Stimulated activated naive CD4-positive, alpha-beta T cell treated with Interleukin-2 at 50 U/mL for 16 hours (primary cell): ENCODE results near the gene PITPNC1.

Experiments
- DNase-seq: peaks from one replicate; lab custom pipeline; 2025; lab: John Stamatoyannopoulos, UW

PITPNC1 gene

DNA sequence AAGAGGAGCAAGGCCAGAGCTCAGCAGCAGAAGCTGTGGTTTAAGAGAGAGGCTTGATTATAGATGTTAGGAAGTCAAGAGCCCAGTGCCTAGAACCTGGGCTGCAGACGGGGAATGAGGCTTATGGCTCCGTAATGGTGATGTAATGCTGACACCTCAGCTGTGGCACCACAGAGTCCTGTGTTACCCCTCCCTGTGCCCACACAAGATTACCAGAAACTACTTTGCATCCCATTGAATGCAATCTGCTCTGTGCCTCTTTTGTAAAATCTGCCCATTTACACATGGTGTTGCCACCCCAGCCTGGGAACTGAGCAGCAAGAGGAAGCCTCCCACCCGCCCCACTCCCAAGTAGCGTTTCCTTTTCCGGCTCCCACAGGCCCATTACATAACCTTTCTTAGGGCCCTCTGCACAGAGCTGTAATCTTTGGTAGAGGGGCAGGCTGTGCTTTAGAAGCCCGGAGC lies 57.0 kb downstream of the PITPNC1 start:
- peak; percentile 35 for DNase-seq

DNA sequence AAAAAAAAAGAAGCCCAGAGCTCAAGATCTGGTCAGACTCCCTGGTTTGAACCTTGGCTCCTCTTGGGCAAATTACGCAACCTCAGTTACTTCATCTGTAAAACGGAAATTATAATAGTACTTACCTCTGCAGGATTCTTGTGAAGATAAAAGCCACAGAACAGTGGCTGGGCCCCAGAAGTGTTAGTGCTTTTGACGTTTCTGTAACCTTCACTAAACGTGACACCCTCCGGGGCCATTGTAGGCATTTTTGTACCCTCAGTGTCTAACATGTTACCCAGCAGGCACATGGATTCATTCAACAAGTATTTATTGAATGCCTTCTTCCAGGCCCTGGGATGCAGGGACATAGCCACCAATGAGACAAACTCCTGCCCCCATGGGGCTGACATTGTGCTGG lies 58.0 kb downstream of the PITPNC1 start:
- peak; percentile 45 for DNase-seq

DNA sequence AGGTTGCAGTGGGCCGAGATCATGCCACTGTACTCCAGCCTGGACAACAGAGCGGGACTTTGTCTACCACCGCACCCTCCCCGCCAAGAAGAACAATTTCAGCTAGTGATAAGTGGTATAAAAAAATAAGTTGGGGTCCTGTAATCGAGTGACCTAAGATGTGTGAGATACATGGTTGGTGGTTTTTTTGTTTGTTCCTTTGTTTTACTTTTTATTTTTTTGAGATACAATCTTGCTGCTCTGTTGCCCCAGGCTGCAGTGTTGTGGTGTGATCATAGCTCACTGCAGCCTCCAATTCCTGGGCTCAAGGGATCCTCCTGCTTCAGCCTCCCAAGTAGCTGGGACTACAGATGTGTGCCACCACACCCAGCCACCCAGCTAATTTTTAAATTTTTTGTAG lies 58.7 kb downstream of the PITPNC1 start:
- DNase-seq: no peak

DNA sequence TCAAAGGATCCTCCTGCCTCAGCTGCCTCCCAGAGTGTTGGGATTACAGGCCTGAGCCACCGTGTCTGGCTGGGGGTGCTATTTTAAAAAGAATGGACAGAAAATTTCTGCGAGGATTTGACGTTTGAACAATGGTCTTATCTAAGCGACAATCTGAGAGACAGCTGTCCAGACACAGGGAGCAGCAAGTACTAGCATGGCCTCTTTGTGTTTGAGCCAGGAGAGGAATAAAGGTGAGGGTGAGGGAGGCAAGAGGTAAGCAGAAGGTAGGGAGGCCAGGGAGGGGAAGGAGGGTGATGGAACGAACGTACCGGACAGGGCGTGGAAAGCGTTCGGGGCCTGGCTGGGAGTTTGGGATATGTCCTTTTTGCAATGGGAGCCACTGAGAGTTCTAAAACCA lies 59.2 kb downstream of the PITPNC1 start:
- no peak for DNase-seq

DNA sequence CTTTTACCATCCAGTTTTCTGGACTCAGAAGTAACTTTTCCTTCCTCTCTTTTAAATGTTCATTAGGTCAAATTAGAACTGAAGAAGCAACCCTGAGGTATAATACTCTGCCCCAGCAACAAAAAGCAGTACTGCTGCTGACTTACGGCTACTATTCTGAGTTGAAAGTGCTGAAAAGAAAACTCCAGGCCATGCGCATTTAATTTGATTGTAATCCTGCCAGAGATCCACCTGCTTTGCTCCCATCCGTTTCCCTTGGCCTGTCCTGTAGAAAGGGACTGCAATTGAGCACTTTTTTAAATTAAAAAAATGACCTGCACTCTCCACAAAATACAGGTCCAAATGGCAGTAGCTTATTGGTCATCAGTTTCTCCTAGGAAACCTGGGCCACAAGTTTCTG lies 61.6 kb downstream of the PITPNC1 start:
- no peak for DNase-seq

DNA sequence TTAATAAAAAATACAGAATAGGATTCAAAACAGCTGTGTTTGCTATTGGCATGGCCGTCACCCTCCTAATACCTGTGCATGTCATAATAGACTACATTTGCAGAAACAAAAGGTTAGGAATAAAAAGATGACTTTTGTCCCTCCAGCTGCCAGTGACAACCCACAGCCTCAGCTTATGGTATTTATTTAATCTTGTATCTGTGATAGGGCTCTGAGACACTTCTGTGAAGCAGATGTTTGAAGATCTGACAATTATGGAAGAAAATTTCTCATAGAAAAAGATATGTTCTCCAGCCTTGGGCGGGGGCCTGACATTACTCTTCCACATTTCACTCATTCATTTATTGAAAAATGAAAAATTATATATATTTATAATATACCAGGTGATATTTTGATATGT lies 62.2 kb downstream of the PITPNC1 start:
- DNase-seq: no peak

DNA sequence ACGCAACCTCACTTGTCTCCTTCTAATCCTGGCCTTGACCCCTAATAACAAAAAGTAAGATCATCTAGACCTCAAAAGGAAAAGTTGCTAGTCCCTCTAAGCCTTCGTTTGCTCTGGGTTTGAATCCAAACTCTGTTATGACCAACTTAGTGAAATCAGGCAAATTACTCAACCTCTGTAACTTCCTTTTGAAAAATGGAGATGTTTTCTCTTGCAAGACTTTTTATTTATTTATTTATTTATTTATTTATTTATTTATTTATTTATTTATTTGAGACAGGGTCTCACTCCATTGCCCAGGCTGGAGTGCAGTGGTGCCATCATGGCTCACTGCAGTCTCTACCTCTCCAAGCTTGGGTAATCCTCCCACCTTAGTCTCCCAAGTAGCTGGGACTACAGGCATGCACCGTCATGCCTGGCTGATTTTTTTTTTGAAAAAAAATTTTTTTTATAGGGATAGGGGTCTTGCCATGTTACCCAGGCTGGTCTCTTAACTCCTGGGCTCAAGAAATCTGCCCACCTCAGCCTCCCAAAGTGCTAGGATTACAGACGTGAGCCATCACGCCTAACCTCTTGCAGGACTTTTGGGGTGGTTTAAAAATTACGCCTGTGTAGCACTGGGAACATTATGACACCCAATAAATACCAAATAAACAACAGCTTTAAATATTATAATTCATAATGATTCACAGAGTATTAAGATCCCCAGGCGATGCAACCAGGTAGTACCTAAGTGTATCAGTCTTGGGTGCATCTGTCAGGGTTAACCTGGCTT lies 63.4 kb downstream of the PITPNC1 start:
- DNase-seq: no peak

DNA sequence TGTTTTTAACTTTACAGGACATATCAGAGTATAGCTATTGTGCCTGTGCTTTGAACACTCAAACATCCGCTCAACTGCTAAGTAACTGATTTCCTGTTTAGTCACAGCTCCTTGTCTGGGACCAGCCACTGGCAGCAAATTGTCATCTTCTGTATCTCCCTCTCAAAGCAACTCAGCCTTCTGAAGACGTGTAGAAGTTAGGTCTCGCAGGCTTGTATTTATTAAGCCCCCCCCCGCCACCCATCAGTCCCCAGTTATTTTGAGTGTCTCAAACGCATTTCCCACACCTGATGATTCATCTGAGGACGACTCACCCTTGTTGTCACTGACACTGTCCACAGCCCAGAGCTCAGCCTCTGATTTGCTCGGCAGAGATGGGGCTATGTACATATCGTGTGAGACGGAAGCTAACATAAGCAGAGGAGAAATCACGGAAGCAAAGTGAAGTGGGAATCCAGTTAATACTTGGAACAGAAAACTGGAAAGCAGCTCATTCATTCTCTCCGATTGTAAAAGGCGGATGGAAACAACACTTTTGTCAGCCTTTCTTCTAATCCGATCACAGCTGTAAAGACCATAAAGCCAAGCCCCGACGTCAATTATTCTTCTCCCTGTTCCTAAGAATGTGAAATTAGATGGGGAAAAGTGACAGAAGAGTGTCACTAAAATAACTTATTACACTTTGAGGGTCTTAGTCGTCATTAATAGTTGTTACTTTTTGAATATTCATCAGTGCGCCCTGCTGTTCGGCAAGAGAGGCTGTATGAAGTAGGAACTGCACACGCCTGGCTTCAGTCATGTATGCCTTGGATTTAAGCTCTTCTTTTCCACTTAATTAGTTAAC lies 64.2 kb downstream of the PITPNC1 start:
- peak; percentile 76 for DNase-seq

DNA sequence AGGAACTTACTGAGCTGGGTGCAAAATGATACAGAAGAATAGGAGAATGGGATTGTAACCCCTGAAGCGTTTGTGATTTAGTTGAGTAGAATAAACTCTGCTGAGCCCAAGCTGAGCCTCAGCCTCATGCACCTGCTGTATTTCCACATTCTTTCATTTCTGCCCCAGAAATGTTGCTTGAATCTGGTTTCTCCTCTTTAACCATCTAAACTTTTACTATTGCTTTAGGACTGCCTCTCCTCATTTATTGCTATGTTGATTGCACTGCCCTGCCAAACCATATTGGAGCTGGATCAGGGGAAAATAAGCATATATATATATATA lies 64.8 kb downstream of the PITPNC1 start:
- no peak for DNase-seq

DNA sequence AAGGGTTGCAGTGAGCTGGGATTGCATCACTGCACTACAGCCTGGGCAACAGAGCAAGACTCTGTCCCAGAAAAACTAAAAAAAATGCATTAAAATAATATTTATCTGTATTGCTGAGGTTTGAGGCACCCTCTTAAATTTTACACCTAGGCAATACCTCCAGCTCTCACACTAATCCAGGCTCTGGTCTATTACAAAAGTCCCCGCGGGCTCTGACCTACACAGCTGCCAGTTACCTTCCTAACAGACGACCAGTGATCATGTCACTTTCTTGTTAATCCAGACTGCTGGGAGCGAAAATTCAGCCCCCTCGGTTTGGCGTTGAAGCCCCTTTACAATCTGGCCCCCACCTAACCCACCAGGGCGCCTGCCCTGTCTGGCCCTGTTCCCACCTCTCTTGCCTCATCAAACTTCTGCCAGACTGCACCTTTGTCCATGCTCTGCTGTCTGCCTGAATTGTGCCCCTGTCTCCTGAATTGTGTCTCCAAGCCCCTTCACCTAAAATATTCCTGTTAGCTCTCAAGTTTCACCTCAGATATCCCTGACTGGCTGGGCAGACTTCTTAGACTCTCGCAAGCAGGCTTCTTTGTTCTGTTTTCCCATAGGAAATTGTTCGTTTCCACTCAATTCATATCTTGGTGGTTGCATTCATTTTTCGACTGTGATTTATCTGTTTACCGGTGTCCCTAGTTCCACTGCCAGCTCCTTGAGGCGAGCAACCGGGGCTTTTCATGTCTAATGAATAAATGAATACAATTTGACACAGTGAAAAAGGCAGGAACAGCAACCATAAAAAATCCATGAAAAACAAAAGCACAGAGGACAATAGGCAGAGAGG lies 65.9 kb downstream of the PITPNC1 start:
- no peak for DNase-seq

DNA sequence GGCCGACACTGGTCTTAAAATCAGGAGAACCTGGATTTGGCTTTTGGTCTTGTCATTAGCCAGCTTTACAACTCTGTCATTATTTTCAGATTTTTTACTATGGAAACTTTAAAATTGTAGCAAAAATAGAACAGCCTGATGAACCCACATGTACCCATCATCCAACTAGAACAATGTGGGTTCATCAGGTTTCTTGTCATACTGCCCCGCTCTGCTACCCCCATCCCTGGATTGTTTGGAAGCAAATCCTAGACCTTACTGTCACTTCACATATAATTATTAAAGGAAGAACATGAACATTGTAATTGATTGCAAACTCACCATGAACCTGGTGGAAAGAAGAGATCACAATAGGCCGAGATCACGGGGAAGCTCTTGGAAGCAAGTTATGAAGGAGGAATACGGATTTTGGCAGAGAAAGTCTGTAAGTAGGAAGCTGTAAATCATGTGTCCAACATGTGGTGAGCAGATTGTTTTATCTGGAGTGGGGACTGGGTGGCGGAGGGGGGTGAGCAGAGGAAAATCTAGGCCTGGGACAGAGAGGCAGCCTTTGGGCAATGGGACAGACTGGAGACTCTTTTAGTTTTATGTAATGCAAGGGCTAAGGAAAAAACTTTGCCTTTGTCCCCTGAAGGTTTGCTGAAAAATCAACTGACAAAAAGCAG lies 67.0 kb downstream of the PITPNC1 start:
- no peak for DNase-seq

DNA sequence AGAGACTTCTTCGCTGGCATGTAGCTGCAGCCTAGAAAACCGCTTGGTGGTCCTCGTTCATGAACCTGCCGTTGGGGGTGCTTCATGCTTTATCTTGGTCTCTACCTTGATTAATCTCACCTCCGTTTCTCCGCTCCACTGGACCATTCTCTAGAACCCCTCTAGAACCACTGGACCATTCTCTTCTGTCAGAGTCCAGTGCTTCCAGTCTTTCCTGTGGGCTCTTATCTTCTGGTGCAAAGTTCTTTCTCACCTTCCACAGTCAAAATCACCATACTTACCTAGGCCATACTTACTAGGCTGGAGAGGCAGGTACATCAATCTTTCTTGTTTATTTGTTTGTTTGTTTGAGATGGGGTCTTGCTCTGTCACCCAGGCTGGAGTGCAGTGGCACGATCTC lies 71.4 kb downstream of the PITPNC1 start:
- no peak for DNase-seq

DNA sequence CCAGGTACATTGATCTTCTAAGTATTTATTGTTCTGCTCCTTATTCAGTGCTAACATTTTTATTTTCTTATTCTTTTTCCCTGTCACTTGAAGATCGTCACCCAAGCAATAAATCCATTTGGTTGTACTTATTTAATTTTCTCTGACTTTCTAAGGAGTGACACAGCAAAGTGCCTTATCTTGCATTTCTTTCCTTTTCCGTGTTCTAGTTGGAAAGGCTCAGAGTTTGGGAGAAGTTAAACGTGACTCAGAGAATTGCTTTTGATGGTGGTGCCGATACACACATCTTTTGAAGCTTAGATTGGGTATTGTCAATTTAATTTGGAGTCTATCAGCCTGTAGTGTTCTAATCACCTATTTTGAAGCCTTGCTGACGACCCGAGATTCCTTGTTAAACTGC lies 72.0 kb downstream of the PITPNC1 start:
- DNase-seq: no peak

DNA sequence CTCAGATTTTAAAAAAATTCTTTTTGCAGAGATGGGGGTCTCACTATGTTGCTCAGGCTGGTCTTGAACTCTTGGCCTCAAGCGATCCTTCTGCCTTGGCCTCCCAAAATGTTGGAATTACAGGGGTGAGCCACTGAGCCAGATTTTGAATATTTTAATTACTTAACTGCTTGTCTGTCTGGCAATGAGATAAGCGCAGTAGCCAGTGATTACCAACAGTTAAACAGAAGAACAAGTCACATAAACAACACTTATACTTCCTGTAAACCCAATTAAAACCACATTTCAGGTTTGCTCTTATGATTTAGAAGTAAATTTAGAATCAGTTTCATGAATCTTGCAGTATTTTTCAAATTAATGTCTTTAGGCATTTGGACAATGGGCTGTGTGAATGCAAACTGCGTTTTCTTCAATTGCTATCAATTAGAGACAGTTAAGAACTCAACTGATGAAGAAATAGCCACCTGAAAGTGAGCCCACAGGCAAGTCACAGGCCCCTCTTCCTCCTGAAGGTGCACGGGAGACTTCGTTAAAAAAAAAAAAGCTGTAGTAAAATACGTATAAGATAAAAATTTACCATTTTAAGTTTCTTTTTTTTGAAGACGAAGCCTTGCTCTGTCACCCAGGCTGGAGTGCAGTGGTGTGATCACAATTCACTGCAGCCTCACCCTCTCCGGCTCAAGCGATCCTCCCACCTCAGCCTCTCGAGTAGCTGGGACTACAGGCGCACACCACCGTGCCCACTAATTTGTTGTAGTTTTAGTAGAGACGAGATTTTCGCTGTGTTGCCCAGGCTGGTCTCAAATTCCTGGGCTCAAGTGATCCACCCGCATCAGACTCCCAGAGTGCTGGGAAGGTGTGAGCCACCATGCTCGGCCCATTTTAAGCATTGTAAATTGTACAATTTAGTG lies 73.0 kb downstream of the PITPNC1 start:
- DNase-seq: no peak

DNA sequence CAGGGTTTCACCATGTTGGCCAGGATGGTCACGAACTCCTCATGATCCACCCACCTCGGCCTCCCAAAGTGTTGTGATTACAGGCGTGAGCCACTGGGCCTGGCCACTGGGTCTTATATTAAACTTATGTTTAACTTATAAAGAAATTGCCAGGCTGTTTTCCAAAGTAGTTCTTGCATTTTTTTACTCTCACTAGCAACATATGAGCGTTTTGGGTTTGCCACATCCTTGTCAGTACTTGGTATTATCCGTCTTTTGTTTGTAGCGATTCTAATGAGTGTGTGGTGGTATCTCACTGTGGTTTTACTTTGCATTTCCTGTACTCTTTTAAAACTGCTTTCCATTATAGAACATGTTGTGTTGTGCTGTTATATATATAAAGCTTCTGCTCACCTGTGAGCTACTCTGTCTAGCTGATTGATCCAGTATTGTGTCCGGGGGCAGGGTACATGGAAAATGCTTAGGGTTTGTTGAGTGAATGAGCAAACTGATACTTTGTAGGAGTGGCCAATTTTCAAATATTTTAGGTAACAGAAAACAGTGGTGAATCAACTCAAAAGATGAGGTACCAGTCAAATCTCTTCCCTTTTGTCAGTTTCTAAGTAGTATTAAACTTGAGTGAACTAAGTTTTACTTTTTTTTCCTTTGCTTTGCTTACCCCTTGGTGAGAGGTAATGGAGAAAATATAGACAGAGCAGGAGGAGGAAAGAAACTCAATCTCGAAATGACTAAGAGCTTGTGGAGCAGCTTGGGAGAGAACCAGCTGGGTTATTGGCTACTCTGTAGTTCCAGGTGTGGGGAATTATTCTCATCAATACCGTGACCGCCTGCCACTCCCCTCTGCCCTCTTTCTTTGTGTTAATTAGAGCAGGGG lies 75.8 kb downstream of the PITPNC1 start:
- peak; percentile 23 for DNase-seq

DNA sequence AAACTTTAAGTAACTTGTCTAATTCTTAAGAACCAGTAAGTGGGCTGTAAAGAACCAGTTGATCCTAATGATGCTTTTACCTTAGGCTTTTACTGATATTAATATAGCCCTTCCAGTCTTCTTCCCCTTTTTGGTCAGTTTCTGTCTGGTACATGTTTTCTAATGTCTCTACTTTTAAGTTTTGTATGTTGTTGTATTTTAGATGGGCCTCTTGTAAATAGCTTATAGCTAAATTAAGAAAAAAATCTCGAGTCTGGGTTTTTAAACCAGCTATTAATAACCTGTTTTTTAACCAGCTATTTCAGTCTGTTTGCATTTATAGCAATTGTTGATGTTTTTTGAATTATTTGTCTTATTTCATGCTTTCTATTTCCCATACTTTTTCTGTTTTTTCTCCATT lies 79.0 kb downstream of the PITPNC1 start:
- no peak for DNase-seq

DNA sequence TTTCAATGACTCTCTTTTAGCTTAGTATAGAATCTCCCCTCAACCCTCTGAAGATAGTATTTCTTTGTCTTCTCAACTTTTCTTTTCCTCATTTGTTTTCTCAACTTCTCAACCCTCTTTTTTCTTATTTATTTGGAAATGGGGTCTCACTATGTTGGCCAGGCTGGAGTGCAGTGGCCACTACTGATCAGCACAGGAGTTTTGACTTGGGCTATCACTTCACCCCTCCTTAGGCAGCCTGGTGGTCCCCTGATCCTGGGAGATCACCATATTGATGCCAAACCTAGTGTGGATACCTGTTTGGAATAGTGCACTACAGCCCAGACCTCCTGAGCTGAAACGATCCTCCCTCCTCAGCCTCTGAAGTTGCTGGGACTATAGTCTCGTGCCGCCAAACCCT lies 79.8 kb downstream of the PITPNC1 start:
- no peak for DNase-seq

DNA sequence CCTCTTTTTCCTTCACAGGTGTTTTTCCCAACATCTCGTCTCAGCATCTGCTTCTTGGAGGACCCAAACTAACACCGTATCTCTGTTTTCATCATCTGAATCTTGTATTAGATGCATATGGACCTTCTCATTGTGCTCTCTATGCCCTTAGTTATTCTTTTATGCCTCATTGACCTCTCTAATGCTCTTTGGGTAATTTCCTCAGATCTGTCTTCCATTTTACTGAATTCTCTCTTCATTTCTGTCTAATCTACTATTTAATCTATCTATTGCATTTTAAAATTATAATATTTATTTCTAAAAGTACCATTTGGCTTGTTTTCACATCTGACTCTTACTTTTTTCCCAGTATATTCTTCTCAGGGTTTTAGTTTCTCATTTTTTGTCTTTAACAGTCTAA lies 81.1 kb downstream of the PITPNC1 start:
- no peak for DNase-seq

DNA sequence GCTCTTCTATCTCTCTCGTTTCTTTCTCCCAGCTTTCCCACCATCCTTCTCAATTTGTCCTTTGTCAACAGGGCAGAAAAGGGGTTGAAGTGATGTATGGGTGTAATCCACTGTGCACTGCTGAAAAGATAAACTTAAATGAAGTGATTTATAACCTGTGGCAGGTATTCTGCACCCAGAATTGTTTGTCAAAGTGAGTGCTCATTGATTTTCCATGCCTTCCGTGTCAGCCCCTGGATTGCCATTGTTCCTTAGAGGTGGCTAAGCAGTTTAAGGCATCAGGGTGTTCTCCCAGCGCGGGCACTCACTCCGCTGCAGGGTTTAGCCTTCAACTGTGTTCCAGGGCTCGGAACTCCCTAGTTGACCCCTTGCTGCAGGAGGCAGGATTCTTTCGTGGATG lies 82.9 kb downstream of the PITPNC1 start:
- no peak for DNase-seq

DNA sequence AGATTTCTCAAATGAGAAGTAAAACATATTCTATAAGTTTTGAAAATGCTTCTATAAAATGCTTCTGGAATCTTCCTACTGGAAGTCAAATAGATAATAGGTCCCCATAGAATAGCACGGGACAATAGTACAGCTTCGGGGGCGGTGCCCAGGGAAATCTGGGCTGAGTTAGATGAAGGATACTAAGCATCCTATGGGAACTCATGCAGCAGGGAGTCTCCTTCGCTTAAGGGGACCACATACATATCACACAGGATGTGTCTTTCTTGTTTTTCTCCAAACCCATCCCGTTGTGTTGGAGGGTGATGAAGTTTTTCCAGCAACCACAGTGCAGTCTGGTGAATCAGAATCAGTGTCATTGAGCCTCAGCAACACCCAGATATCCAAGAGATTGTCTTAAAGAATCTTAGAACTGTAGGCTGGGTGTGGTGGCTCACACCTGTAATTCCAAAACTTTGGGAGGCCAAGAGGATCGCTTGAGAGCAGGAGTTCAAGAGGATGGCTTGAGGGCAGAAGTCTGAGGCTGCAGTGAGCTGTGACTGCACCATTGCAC lies 84.2 kb downstream of the PITPNC1 start:
- DNase-seq: peak; percentile 23
